Body of pancreas (tissue), 4 donors: Measurements from ENCODE around the gene PLEKHA8. TPM values are rescaled to one million over a fixed set of nuclear protein-coding genes. Genes with fewer than 3 reads are reported as not detected.

ENCODE experiments used
- ATAC-seq: fragments of 150-250 bp; one replicate; pipeline ENCODE4 v1.9.1; 2016
- DNase-seq, 4 donors: peaks; one replicate each; pipeline ENCODE4 v3.0.0-alpha.2; 2019
- H3K27ac ChIP-seq, 4 donors: fragments of 200-600 bp; sonication (generic); 1 replicate in 3 of 4; 2 replicates in 1 of 4; pipeline versions ENCODE4 v1.5.1 to v1.6.1; 2016 to 2019; ENCODE audit warnings: mild to moderate bottlenecking in 1 of 4, mixed read lengths in 1 of 4, moderate library complexity in 1 of 4
- H3K27me3 ChIP-seq, 2 donors: fragments of 200-600 bp; sonication (generic); one replicate each; pipeline ENCODE4 v1.6.0; 2016; ENCODE audit warnings: mild to moderate bottlenecking in 1 of 2
- H3K36me3 ChIP-seq, 2 donors: fragments of 200-600 bp; sonication (generic); replicated peaks in 1 of 2; 2 replicates each; pipeline ENCODE4 v1.5.1; 2016; ENCODE audit warnings: low read depth in 2 of 2; ENCODE audit not compliant: insufficient read depth in 1 of 2
- H3K4me1 ChIP-seq: fragments of 200-600 bp; sonication (generic); one replicate; pipeline ENCODE4 v1.6.0; 2016
- H3K4me3 ChIP-seq, 2 donors: fragments of 200-600 bp; sonication (generic); 1 replicate in 1 of 2; 2 replicates in 1 of 2; pipeline ENCODE4 v1.5.1; 2016 to 2019
- H3K9me3 ChIP-seq, 3 donors: fragments of 200-600 bp; sonication (generic); 1 replicate in 2 of 3; 2 replicates in 1 of 3; pipeline ENCODE4 v1.5.1; 2016
- POLR2A ChIP-seq, 3 donors: fragments of 450-650 bp; IDR thresholded peaks; one replicate each; pipeline ENCODE4 v1.6.1; 2016; ENCODE audit warnings: antibody characterized with exemption in 3 of 3, mild to moderate bottlenecking in 2 of 3
- WGBS, 2 donors: methylation state at CpG; one replicate each; pipeline ENCODE4 v1.1.5; 2017; 5-methylcytosine and 5-hydroxymethylcytosine counted together
- intact Hi-C: fragments of 100-400 bp; cut with DNase I; formaldehyde crosslinking; loops from one replicate; pipeline ENCODE4 v1.15.1; 2023
- total RNA-seq, 2 donors: library from RNA; depleted of rRNA; stranded (reverse); fragments of >200 nt; gene quantifications; one replicate each; pipeline ENCODE4 v1.1.0, GENCODE V29; 2016
- TF ChIP-seq, protein P1 (sequence below), 7 experiments: fragments of 450-650 bp in 4 of 7; fragments of 200-600 bp in 3 of 7; sonication (generic) in 3 of 7; IDR thresholded peaks; one replicate each; pipeline ENCODE4 v1.5.1; 2016 to 2019; ENCODE audit warnings: antibody characterized with exemption in 7 of 7

The PLEKHA8 gene
- total RNA-seq, 2 donors from 2014 or later, result 6.7 to 8.2 TPM

DNA sequence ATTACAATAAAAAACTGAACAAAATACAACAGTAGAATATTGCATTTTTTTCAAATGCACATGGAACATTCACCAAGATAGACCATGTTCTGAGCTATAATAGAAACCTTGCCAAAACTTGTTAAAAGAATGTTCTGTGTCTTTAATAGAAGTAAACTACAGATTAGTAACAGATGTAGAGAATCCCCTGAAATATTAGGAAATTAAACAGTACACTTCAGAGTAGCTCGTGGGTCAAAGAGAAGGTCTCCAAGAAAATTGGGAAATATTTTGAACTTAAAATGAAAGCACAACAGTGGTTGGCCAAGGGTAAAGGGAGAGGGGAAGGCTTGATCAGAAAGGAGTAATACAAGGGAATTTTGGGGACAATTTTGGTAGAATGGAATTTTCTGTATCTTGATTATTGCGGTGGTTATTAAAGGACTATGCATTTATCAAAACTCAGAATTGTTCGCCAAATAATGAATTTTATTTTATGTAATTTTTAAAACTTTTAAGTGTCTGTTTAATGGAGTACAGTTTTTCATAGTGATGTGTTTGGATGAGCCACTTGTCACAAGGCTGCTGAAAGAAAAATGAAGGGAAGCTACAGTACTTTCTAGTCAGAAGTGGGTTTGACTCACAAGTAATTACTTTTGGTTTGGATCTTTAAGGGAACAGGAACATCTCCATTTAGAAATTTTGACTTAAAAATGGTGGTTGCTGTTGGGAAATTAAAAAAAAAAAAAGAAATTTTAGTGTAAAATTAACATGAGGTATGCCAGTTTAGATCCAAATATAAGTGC, 10.2 kb downstream of the PLEKHA8 start:
- peak; percentile 24 for ATAC-seq
- no peaks in the 10 kb centered on the region for H3K27me3 ChIP-seq
- no peak overlapping the region for H3K4me3 ChIP-seq
- H3K9me3 ChIP-seq, result no peaks in the 10 kb centered on the region
- H3K36me3 ChIP-seq, result no peaks in the 10 kb centered on the region
- TF ChIP-seq, protein P1, sequence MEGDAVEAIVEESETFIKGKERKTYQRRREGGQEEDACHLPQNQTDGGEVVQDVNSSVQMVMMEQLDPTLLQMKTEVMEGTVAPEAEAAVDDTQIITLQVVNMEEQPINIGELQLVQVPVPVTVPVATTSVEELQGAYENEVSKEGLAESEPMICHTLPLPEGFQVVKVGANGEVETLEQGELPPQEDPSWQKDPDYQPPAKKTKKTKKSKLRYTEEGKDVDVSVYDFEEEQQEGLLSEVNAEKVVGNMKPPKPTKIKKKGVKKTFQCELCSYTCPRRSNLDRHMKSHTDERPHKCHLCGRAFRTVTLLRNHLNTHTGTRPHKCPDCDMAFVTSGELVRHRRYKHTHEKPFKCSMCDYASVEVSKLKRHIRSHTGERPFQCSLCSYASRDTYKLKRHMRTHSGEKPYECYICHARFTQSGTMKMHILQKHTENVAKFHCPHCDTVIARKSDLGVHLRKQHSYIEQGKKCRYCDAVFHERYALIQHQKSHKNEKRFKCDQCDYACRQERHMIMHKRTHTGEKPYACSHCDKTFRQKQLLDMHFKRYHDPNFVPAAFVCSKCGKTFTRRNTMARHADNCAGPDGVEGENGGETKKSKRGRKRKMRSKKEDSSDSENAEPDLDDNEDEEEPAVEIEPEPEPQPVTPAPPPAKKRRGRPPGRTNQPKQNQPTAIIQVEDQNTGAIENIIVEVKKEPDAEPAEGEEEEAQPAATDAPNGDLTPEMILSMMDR (IDR thresholded peaks at IDR 0.05), result no peak
- TF ChIP-seq POLR2A (IDR thresholded peaks at IDR 0.05), result no peak
- H3K27ac ChIP-seq, result no peak overlapping the region
- WGBS, 2 donors, result 87 to 93% methylated on average over 3 of the region's 3 CpGs
- intact Hi-C loops, result no loop called here
- no peak for DNase-seq
- no peaks in the 10 kb centered on the region for H3K4me1 ChIP-seq

DNA sequence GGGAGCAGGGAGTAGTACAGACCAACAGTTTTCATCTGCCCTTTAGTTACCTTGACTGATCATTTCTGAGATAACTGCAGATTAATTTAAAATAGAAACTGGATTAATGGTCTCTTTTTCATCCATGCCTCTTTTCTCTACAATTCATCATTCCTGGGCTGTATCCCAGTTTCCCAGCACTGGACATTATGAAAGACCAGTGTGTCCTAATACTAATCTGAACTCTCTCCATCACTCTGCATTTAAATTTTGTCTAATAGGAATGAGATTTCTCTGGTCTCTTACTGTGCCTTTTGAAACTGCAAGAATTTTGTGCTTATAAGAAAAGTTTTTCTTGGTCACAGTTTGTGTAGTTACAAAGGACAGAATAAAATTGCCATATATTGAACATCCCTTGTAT, 12.7 kb downstream of the PLEKHA8 start:
- H3K27me3 ChIP-seq, result no peaks in the 10 kb centered on the region
- H3K9me3 ChIP-seq, result no peaks in the 10 kb centered on the region
- intact Hi-C loops, result no loop called here
- DNase-seq (no peak), ATAC-seq (no peak)
- peaks cover 3% of the 10 kb centered on the region for H3K4me1 ChIP-seq
- H3K27ac ChIP-seq, result no peak overlapping the region
- no peak overlapping the region for H3K4me3 ChIP-seq
- TF ChIP-seq, protein P1 (IDR thresholded peaks at IDR 0.05), result no peak
- TF ChIP-seq POLR2A (IDR thresholded peaks at IDR 0.05), result no peak
- H3K36me3 ChIP-seq, result no peaks in the 10 kb centered on the region

DNA sequence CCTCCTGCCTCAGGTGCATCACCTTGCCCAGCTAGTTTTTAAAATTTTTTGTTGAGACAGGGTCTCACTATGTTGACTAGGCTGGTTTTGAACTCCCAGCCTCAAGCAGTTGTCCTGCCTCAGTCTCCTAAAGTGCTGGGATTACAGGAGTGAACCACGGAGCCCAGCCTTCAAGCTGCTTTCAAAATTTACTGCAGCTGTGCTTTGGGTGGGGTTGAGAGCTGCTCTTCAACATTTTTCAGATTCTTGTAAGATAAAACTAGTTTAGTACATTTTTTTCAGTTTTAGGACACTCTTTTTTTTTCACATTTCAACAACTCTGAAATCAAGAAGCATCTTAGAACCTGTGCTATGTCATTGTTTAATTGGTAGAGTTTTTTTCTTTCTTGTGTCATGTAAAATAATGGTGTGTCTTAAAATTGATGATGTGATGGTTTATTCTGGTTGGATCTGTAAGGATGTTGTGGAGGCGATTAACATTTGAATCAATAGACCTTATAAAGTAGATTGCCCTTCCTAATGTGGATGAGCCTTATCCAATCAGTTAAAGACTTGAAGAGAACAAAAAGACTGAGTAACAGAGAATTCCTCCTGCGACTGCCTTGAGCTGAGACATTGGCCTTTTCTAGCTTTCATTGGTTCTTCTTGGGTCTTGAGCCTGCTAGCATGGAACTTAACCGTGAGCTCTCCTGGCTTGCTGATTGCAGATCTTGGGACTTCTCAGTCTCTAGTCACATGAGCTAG, 13.5 kb downstream of the PLEKHA8 start:
- TF ChIP-seq POLR2A (IDR thresholded peaks at IDR 0.05), result no peak
- TF ChIP-seq, protein P1 (IDR thresholded peaks at IDR 0.05), result no peak
- no peaks in the 10 kb centered on the region for H3K9me3 ChIP-seq
- WGBS, 2 donors, result 89 to 90% methylated on average over 4 of the region's 4 CpGs
- intact Hi-C loops, result no loop called here
- DNase-seq, result no peak
- H3K27me3 ChIP-seq, result no peaks in the 10 kb centered on the region
- no peak overlapping the region for H3K4me3 ChIP-seq
- ATAC-seq, result no peak
- H3K4me1 ChIP-seq, result peaks cover 11% of the 10 kb centered on the region
- H3K36me3 ChIP-seq, result no peaks in the 10 kb centered on the region
- H3K27ac ChIP-seq, result no peak overlapping the region

DNA sequence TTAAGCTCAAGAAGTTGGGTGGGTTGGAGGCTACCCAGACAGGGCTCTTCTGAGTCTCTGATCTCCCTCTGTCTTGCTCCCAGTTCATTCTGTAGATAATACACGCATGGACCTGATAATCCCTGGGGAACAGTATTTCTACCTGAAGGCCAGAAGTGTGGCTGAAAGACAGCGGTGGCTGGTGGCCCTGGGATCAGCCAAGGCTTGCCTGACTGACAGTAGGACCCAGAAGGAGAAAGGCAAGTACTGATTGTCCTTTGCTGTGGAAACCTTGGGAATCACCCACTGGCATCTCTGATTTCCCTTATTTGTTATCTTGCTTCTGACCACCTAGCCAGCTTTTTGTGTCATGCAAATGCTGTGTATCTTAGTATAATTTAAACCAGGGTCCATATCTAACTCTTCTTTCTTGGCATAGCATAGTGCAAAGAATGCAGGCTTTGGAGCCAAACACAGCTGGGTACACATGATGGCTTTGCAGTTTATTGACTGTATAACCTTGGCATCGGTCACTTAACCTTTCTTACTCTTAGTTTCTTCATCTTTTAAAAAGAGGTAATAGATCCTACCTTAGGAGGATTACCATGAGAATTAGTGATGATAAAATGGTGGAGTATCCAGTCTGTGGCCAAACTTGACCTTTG, 18.0 kb downstream of the PLEKHA8 start:
- no peak overlapping the region for H3K4me3 ChIP-seq
- DNase-seq (peak; percentile 32 to 64 (median 52)), ATAC-seq (peak; percentile 88)
- intact Hi-C loops, result no loop called here
- TF ChIP-seq POLR2A (IDR thresholded peaks at IDR 0.05), result no peak
- TF ChIP-seq, protein P1 (IDR thresholded peaks at IDR 0.05), result no peak
- H3K27ac ChIP-seq, result peak overlapping the region in 3 of 4 donors; percentile 15 to 58 (median 50)
- H3K27me3 ChIP-seq, result no peaks in the 10 kb centered on the region
- WGBS, 2 donors, result 30 to 35% methylated on average over 3 of the region's 3 CpGs
- no peaks in the 10 kb centered on the region for H3K36me3 ChIP-seq
- no peaks in the 10 kb centered on the region for H3K9me3 ChIP-seq
- H3K4me1 ChIP-seq, result peaks cover 20% of the 10 kb centered on the region
